Astrocyte (in vitro differentiated cells and primary cell): ENCODE measurements around the gene MBNL2. TPM values are rescaled to one million over a fixed set of nuclear protein-coding genes. Genes with fewer than 3 reads are reported as not detected.

Experiments used
- DNase-seq: peaks from one replicate; pipeline ENCODE4 v3.0.0-alpha.2; 2010; ENCODE audit warnings: low read depth
- FAIRE-seq: peaks from 2 replicates; lab custom pipeline; 2011; peaks lifted over from hg19 to GRCh38; lab: Jason Lieb, UNC
- H2AFZ ChIP-seq: 2 replicates; pipeline ENCODE4 v1.6.0; 2012; ENCODE audit warnings: low read depth, low read length, inconsistent platforms
- H3K27ac ChIP-seq: 2 replicates; pipeline ENCODE4 v1.5.1; 2011; ENCODE audit warnings: low read depth, low read length, inconsistent platforms
- H3K27me3 ChIP-seq: 2 replicates; pipeline ENCODE4 v1.6.0; 2011; ENCODE audit warnings: low read length, inconsistent platforms; ENCODE audit not compliant: insufficient read depth
- H3K36me3 ChIP-seq: 2 replicates; pipeline ENCODE4 v1.5.1; 2011; ENCODE audit warnings: low read length, inconsistent platforms; ENCODE audit not compliant: insufficient read depth
- H3K4me1 ChIP-seq: 2 replicates; pipeline ENCODE4 v1.5.1; 2011; ENCODE audit warnings: low read length, inconsistent platforms; ENCODE audit not compliant: insufficient read depth
- H3K4me2 ChIP-seq: 2 replicates; pipeline ENCODE4 v1.6.0; 2012; ENCODE audit warnings: low read length, inconsistent platforms
- H3K4me3 ChIP-seq: 2 replicates; pipeline ENCODE4 v1.5.1; 2011; ENCODE audit warnings: low read depth, mild to moderate bottlenecking, low read length, inconsistent platforms; ENCODE audit not compliant: insufficient read depth
- H3K79me2 ChIP-seq: 2 replicates; pipeline ENCODE4 v1.6.0; 2012; ENCODE audit warnings: mild to moderate bottlenecking, low read length, inconsistent platforms; ENCODE audit not compliant: insufficient read depth
- H3K9ac ChIP-seq: 2 replicates; pipeline ENCODE4 v1.6.0; 2012; ENCODE audit warnings: mild to moderate bottlenecking, low read length, inconsistent platforms
- H3K9me3 ChIP-seq: 2 replicates; pipeline ENCODE4 v1.5.1; 2012; ENCODE audit warnings: low read depth, mild to moderate bottlenecking, low read length, inconsistent platforms; ENCODE audit not compliant: insufficient read depth
- H4K20me1 ChIP-seq: 2 replicates; pipeline ENCODE4 v1.6.0; 2012; ENCODE audit warnings: low read length, inconsistent platforms; ENCODE audit not compliant: insufficient read depth
- H3K27ac Mint-ChIP-seq: one replicate; pipeline ENCODE4 v1.8.0; 2021; ENCODE audit warnings: mild to moderate bottlenecking, mixed read lengths; ENCODE audit not compliant: unreplicated experiment
- H3K27me3 Mint-ChIP-seq: one replicate; pipeline ENCODE4 v1.8.0; 2021; ENCODE audit warnings: low read depth, mixed read lengths; ENCODE audit not compliant: unreplicated experiment
- H3K36me3 Mint-ChIP-seq: one replicate; pipeline ENCODE4 v1.8.0; 2021; ENCODE audit warnings: low read depth, mixed read lengths; ENCODE audit not compliant: unreplicated experiment
- H3K4me1 Mint-ChIP-seq: one replicate; pipeline ENCODE4 v1.8.0; 2021; ENCODE audit warnings: low read depth, mixed read lengths; ENCODE audit not compliant: unreplicated experiment
- H3K4me3 Mint-ChIP-seq: one replicate; pipeline ENCODE4 v1.8.0; 2021; ENCODE audit warnings: mild to moderate bottlenecking, moderate library complexity, mixed read lengths; ENCODE audit not compliant: unreplicated experiment
- H3K9me3 Mint-ChIP-seq: one replicate; pipeline ENCODE4 v1.8.0; 2021; ENCODE audit warnings: mild to moderate bottlenecking, mixed read lengths; ENCODE audit not compliant: unreplicated experiment
- EZH2 ChIP-seq: IDR thresholded peaks from 2 replicates; pipeline ENCODE4 v1.6.1; 2012; ENCODE audit warnings: mild to moderate bottlenecking, low read length, inconsistent platforms; ENCODE audit not compliant: insufficient read depth
- total RNA-seq: library from RNA; stranded (reverse); gene quantifications from 2 replicates; pipeline ENCODE4 v1.2.1, GENCODE V29; 2021
- TF ChIP-seq, protein P1 (sequence below): IDR thresholded peaks from 2 replicates; pipeline ENCODE4 v1.5.1; 2011; ENCODE audit warnings: low read depth, mild to moderate bottlenecking, inconsistent platforms, low read length, moderate library complexity; ENCODE audit not compliant: insufficient read depth

Gene MBNL2
- total RNA-seq, 1 donor from 2014 or later: 66.5 TPM

DNA sequence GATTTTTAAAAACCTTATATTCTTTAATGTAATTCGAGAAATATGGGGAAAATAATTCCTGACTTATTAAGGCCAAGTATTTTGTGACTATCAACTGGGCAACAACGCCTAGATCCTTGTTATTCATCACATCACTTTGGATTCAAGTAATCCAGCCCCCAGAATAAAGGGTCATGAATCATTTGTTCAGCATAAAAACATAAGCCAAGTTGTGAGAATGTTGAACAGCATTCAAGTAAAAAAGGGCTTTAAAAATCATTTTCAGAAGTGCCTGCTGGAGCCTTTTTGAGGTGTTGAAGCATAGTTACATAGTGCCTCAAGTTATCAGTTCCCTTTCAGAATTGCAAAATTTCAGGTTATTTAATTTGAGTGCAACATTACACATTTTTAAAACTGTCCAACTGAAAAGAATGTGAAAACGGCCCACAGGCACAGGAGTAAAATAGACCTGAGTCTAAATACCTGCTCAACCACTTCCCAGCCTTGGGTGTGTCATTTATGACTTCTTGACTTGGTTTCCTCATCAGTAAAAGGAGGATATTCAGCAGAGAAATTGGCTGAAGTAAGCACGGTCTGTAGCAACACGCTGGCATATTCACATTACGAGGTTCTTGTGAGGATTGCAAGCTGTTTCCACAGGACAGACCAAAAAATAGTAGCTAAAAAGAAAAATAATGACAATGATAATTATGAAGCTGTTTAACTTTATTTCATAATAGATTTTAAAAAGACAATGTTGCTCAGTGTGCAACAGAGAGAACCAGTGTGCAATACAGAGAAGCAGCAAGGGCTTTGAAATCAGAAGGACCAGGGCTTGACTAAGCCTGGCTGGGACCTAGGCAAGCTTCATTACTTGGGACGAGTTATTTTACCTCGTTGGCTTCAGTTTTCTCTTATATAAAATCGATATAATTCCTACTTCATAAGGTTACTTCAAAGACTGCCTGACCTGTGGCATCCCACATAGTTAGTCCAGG is 56.6 kb downstream of the MBNL2 start:
- H4K20me1 ChIP-seq: peaks cover 33% of the 10 kb centered on the region

DNA sequence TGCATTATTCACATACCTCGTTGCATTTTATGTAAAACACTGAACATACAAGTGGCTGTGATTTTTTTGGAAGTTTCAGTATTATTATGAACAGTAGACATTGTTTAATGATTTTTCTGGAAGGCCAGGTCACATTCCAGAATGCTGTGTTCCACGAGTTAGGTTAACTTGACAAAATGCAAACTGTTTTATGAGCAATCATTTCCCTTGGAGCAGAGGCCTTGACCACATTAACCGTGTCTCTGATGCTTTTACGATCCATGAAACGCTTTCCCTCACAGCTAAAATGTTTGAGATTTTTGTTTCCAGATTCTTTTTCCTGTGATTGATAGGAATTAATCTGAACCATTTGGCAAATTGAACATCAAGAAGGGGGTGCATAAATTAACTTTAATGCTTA is 57.8 kb downstream of the MBNL2 start:
- Histone ChIP-seq H3K9me3 (no peaks in the 10 kb centered on the region), H3K4me3 (no peak overlapping the region), H3K27me3 (no peaks in the 10 kb centered on the region), H3K36me3 (peaks cover 6% of the 10 kb centered on the region), H3K4me1 (peaks cover 51% of the 10 kb centered on the region), H3K27ac (peak overlapping the region; percentile 49), H4K20me1 (peaks cover 42% of the 10 kb centered on the region), H3K9ac (peak overlapping the region; percentile 30), H3K79me2 (peaks cover 87% of the 10 kb centered on the region), H3K4me2 (peak overlapping the region; percentile 49), H2AFZ (no peak overlapping the region)
- Mint-ChIP-seq H3K4me1 (peaks cover 64% of the 10 kb centered on the region), H3K36me3 (peaks cover 11% of the 10 kb centered on the region), H3K4me3 (no peak overlapping the region), H3K9me3 (no peaks in the 10 kb centered on the region), H3K27me3 (no peaks in the 10 kb centered on the region), H3K27ac (peak overlapping the region; percentile 47)
- TF ChIP-seq EZH2: no peak
- TF ChIP-seq, protein P1, sequence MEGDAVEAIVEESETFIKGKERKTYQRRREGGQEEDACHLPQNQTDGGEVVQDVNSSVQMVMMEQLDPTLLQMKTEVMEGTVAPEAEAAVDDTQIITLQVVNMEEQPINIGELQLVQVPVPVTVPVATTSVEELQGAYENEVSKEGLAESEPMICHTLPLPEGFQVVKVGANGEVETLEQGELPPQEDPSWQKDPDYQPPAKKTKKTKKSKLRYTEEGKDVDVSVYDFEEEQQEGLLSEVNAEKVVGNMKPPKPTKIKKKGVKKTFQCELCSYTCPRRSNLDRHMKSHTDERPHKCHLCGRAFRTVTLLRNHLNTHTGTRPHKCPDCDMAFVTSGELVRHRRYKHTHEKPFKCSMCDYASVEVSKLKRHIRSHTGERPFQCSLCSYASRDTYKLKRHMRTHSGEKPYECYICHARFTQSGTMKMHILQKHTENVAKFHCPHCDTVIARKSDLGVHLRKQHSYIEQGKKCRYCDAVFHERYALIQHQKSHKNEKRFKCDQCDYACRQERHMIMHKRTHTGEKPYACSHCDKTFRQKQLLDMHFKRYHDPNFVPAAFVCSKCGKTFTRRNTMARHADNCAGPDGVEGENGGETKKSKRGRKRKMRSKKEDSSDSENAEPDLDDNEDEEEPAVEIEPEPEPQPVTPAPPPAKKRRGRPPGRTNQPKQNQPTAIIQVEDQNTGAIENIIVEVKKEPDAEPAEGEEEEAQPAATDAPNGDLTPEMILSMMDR: no peak
- peak; percentile 91 for FAIRE-seq
- peak; percentile 93 for DNase-seq

More for the DNA sequence above, 56.6 kb downstream of the MBNL2 start:
- no peak overlapping the region for H3K27ac ChIP-seq
- peaks cover 63% of the 10 kb centered on the region for H3K4me1 ChIP-seq
- no peaks in the 10 kb centered on the region for H3K9me3 ChIP-seq
- no peak overlapping the region for H3K4me2 ChIP-seq
- H3K9ac ChIP-seq: peak overlapping the region; percentile 2
- TF ChIP-seq, protein P1: no peak
- no peak for TF ChIP-seq EZH2
- peaks cover 79% of the 10 kb centered on the region for H3K79me2 ChIP-seq
- H2AFZ ChIP-seq: no peak overlapping the region
- no peaks in the 10 kb centered on the region for H3K9me3 Mint-ChIP-seq
- no peak overlapping the region for H3K4me3 Mint-ChIP-seq
- H3K36me3 ChIP-seq: peaks cover 6% of the 10 kb centered on the region
- peaks cover 66% of the 10 kb centered on the region for H3K4me1 Mint-ChIP-seq
- peaks cover 7% of the 10 kb centered on the region for H3K36me3 Mint-ChIP-seq
- no peak overlapping the region for H3K27ac Mint-ChIP-seq
- no peaks in the 10 kb centered on the region for H3K27me3 Mint-ChIP-seq
- no peak overlapping the region for H3K4me3 ChIP-seq
- FAIRE-seq (no peak), DNase-seq (peak; percentile 39)
- no peaks in the 10 kb centered on the region for H3K27me3 ChIP-seq

GRCh38 chr13:97280478-97280877 is 58.3 kb downstream of the MBNL2 start:
- Histone ChIP-seq H3K27ac (peak overlapping the region; percentile 49), H3K4me1 (peaks cover 49% of the 10 kb centered on the region), H3K9ac (peak overlapping the region; percentile 29), H3K36me3 (peaks cover 6% of the 10 kb centered on the region), H4K20me1 (peaks cover 47% of the 10 kb centered on the region), H3K79me2 (peaks cover 93% of the 10 kb centered on the region), H3K4me3 (no peak overlapping the region), H2AFZ (no peak overlapping the region), H3K9me3 (no peaks in the 10 kb centered on the region), H3K4me2 (peak overlapping the region; percentile 49), H3K27me3 (no peaks in the 10 kb centered on the region)
- DNase-seq (peak; percentile 47), FAIRE-seq (no peak)
- H3K27ac Mint-ChIP-seq: peak overlapping the region; percentile 86
- H3K9me3 Mint-ChIP-seq: no peaks in the 10 kb centered on the region
- no peak overlapping the region for H3K4me3 Mint-ChIP-seq
- no peaks in the 10 kb centered on the region for H3K27me3 Mint-ChIP-seq
- H3K36me3 Mint-ChIP-seq: peaks cover 11% of the 10 kb centered on the region
- H3K4me1 Mint-ChIP-seq: peaks cover 60% of the 10 kb centered on the region
- TF ChIP-seq, protein P1: no peak
- TF ChIP-seq EZH2: no peak
